Peyer's patch (tissue), 4 donors: ENCODE data around the gene PKN1. TPM values are rescaled to one million over a fixed set of nuclear protein-coding genes. Genes with fewer than 3 reads are reported as not detected.

Experiments
- DNase-seq, 3 donors: peaks; one replicate each; pipeline ENCODE4 v3.0.0-alpha.2; 2017 to 2019
- H3K27ac ChIP-seq, 4 donors: fragments of 200-600 bp; sonication (generic); one replicate each; pipeline ENCODE4 v1.5.1; 2016 to 2019
- H3K27me3 ChIP-seq, 2 donors: fragments of 200-600 bp; sonication (generic); one replicate each; pipeline ENCODE4 v1.5.1; 2019
- H3K36me3 ChIP-seq, 3 donors: fragments of 200-600 bp; sonication (generic); one replicate each; pipeline ENCODE4 v1.5.1; 2016 to 2019
- H3K4me1 ChIP-seq, 4 donors: fragments of 200-600 bp; sonication (generic); one replicate each; pipeline ENCODE4 v1.5.1; 2016 to 2019
- H3K4me3 ChIP-seq, 4 donors: fragments of 200-600 bp; sonication (generic); 1 replicate in 3 of 4; 2 replicates in 1 of 4; pipeline ENCODE4 v1.5.1; 2016 to 2019; ENCODE audit warnings: mild to moderate bottlenecking in 1 of 4
- H3K9me3 ChIP-seq, 4 donors: fragments of 200-600 bp; sonication (generic); one replicate each; pipeline ENCODE4 v1.5.1; 2016 to 2019; ENCODE audit warnings: mild to moderate bottlenecking in 1 of 4
- CTCF ChIP-seq, 6 experiments: fragments of 450-650 bp in 4 of 6; fragments of 200-600 bp in 2 of 6; sonication (generic) in 1 of 6; IDR thresholded peaks; one replicate each; pipeline ENCODE4 v1.5.1; 2017 to 2019; ENCODE audit warnings: antibody characterized with exemption in 6 of 6, mild to moderate bottlenecking in 3 of 6, moderate library complexity in 1 of 6
- POLR2A ChIP-seq, 2 donors: fragments of 450-650 bp; IDR thresholded peaks; one replicate each; pipeline ENCODE4 v1.5.1; 2017; ENCODE audit warnings: antibody characterized with exemption in 2 of 2, mild to moderate bottlenecking in 2 of 2, moderate library complexity in 2 of 2
- total RNA-seq, 4 donors: library from RNA; depleted of rRNA; stranded (reverse); fragments of >200 nt; gene quantifications; one replicate each; pipeline ENCODE4 v1.1.0, GENCODE V29; 2016

Gene PKN1
- total RNA-seq, 4 donors from 2014 or later, result 13.1 to 140 (median 28.2) TPM

- H3K36me3 ChIP-seq, result peaks cover 0 to 10% (median 0%) of the 10 kb centered on the region in 3 donors
- DNase-seq, result no peak
- no peaks in the 10 kb centered on the region for H3K9me3 ChIP-seq
- no peak overlapping the region for H3K27ac ChIP-seq
- peaks cover 0 to 45% (median 18%) of the 10 kb centered on the region in 4 donors for H3K4me1 ChIP-seq
- H3K27me3 ChIP-seq, result no peaks in the 10 kb centered on the region
- TF ChIP-seq CTCF (IDR thresholded peaks at IDR 0.05) (no peak), POLR2A (IDR thresholded peaks at IDR 0.05) (no peak)
- no peak overlapping the region for H3K4me3 ChIP-seq
These were observed 4.6 kb downstream of the PKN1 start for GRCh38 chr19:14437578-14438140.

- no peak for DNase-seq
- Histone ChIP-seq H3K4me1 (peaks cover 0 to 43% (median 17%) of the 10 kb centered on the region in 4 donors), H3K9me3 (no peaks in the 10 kb centered on the region), H3K27me3 (no peaks in the 10 kb centered on the region), H3K36me3 (peaks cover 0 to 23% (median 0%) of the 10 kb centered on the region in 3 donors), H3K4me3 (no peak overlapping the region), H3K27ac (peak overlapping the region in 1 of 4 donors; percentile 70)
- no peak for TF ChIP-seq CTCF (IDR thresholded peaks at IDR 0.05)
- no peak for TF ChIP-seq POLR2A (IDR thresholded peaks at IDR 0.05)
These were observed 5.9 kb downstream of the PKN1 start for GRCh38 chr19:14439014-14439413.

GRCh38 chr19:14440049-14440448, 6.9 kb downstream of the PKN1 start:
- Histone ChIP-seq H3K4me3 (peak overlapping the region; percentile 44 to 49 (median 44)), H3K4me1 (peaks cover 0 to 32% (median 8%) of the 10 kb centered on the region in 4 donors), H3K36me3 (peaks cover 0 to 33% (median 0%) of the 10 kb centered on the region in 3 donors), H3K27ac (peak overlapping the region in 3 of 4 donors; percentile 66 to 76 (median 70)), H3K9me3 (no peaks in the 10 kb centered on the region), H3K27me3 (no peaks in the 10 kb centered on the region)
- TF ChIP-seq CTCF (IDR thresholded peaks at IDR 0.05) (no peak), POLR2A (IDR thresholded peaks at IDR 0.05) (no peak)
- peak; percentile 71 to 95 (median 94) for DNase-seq

- Histone ChIP-seq H3K4me1 (peaks cover 0 to 29% (median 8%) of the 10 kb centered on the region in 4 donors), H3K36me3 (peaks cover 0 to 44% (median 0%) of the 10 kb centered on the region in 3 donors), H3K4me3 (no peak overlapping the region), H3K27me3 (no peaks in the 10 kb centered on the region), H3K9me3 (no peaks in the 10 kb centered on the region), H3K27ac (peak overlapping the region in 1 of 4 donors; percentile 70)
- no peak for DNase-seq
- TF ChIP-seq CTCF (IDR thresholded peaks at IDR 0.05) (no peak), POLR2A (IDR thresholded peaks at IDR 0.05) (no peak)
These were observed 8.2 kb downstream of the PKN1 start for GRCh38 chr19:14441041-14441938.

GRCh38 chr19:14442891-14443631, 10.0 kb downstream of the PKN1 start:
- TF ChIP-seq POLR2A (IDR thresholded peaks at IDR 0.05), result no peak
- no peak for TF ChIP-seq CTCF (IDR thresholded peaks at IDR 0.05)
- no peaks in the 10 kb centered on the region for H3K9me3 ChIP-seq
- no peaks in the 10 kb centered on the region for H3K27me3 ChIP-seq
- no peak for DNase-seq
- H3K27ac ChIP-seq, result no peak overlapping the region
- no peak overlapping the region for H3K4me3 ChIP-seq
- peaks cover 0 to 61% (median 0%) of the 10 kb centered on the region in 3 donors for H3K36me3 ChIP-seq
- H3K4me1 ChIP-seq, result peaks cover 0 to 29% (median 8%) of the 10 kb centered on the region in 4 donors
